ENCODE measurements around the gene MPZL1.

- TF ChIP-seq CTCF (IDR thresholded peaks at IDR 0.05) (peak; percentile 78 to 98 (median 83)), POLR2AphosphoS5 (IDR thresholded peaks at IDR 0.05) (peak in 2 of 3 donors; percentile 17 to 53)
These were observed 6.4 kb upstream of the MPZL1 start for GRCh38 chr1:167715157-167715999.
